HG03196 (cell line): ENCODE data around the gene RBPJ.

Experiments
- ATAC-seq: cut with Tn5 transposase; IDR thresholded peaks from one replicate; pipeline ENCODE4 v1.9.1; 2021; ENCODE audit not compliant: unreplicated experiment

The RBPJ gene

DNA sequence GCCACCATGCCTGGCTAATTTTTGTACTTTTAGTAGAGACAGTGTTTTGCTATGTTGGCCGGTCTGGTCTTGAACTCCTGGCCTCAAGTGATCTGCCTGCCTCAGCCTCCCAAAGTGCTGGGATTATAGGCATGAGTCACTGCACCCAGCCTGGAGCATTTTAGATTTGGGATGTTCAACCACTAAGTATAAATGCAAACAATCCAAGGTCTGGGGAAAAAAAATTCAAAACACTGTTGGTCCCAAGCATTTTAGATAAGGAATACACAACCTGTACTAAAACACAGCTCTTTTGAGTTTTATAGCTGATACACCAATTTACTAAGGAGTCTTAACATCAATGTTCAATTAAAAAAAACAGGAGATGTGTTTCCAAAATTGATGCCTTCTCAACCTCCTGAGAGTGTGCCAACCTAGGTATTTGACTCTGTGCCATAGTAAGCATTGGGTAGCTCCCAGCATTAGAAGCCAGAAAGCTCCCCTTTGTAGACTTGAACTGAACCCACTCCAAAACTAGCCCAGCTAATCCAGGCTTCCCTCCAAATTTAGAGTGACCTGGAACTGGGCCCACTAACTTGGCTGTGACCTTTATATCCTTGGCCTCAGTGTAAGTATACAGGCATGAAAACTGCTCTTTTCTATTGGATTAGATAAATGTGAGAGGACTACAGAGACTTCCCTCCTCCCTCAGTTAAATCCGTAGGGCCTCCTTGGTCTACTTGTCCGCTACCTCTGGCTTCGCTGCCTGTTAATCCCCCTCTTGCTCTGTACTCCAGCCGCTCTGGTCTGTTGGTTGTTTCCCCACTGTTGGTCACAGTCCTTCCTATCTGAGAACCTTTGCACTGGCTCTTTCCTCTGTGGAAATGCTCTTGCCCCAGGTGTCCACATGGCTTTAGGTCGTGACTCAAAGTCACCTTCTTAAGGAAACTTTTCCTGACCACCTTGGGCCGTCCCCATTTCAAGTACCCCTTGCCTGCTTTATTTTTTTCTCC lies 91.9 kb downstream of the RBPJ start:
- ATAC-seq, result no peak

DNA sequence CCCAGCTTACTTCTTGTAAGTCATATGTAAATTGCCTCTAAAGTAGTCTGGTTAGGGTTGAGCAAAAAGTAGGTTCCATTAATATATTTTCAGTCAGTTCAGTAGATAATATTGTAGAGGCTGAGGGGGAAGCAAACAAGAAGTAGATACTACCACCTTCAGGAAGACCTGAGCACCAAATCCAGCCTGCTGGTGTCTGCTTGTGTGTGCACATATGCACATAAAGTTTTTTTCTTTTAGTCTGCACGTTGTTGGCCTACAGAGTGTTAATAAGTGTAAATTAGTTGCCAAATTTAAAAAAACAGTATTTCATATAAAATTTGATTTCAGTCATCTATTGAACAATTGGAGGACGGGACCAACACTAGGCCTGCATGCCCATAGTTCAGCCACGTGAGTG lies 92.8 kb downstream of the RBPJ start:
- ATAC-seq, result no peak

DNA sequence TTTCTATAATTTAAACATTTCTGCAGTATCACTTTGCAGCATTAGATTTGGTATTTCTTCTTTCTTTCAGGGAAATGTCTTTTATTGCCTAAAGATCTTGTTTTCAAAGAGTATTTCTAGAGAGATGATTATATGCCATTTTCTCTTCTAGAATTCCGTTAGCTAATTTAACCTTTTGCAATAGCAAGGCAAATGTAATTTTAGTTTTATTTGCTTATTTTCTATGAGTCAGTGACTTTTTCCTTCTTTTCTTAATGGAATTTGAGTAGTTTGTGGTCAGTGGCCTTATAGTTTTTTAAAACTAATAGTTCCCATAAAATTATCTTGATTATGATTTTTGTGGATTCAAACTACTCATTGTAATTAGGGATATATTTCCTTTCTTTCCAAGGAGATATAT lies 97.3 kb downstream of the RBPJ start:
- ATAC-seq, result no peak

DNA sequence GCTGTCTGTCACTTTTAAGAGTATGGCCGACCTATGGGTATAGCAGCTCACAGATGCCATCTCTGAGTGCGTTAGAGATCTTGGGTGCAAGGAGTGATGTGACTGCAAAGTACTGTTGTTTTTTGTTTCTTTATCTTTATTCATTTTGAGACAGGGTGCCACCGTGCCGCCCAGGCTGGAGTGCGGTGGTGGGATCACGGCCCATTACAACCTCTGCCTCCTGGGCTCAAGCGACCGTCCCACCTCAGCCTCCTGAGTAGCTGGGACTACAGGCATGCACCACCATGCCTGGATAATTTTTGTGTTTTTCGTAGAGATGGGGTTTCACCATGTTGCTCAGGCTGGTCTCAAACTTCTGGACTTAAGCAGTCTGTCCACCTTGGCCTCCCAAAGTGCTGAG lies 98.0 kb downstream of the RBPJ start:
- ATAC-seq, result no peak

DNA sequence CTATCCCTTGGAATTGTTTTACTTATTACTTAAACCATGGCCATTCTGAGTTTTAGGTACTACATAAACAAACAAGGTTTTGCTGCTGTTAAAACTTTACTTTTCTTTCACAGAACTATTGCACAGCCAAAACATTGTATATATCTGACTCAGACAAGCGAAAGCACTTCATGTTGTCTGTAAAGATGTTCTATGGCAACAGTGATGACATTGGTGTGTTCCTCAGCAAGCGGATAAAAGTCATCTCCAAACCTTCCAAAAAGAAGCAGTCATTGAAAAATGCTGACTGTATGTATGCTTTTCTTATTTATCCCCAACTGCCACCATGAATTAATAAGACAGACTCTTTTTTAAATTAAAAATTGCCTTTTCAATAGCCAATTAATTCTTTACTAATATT lies 99.6 kb downstream of the RBPJ start:
- ATAC-seq, result no peak

DNA sequence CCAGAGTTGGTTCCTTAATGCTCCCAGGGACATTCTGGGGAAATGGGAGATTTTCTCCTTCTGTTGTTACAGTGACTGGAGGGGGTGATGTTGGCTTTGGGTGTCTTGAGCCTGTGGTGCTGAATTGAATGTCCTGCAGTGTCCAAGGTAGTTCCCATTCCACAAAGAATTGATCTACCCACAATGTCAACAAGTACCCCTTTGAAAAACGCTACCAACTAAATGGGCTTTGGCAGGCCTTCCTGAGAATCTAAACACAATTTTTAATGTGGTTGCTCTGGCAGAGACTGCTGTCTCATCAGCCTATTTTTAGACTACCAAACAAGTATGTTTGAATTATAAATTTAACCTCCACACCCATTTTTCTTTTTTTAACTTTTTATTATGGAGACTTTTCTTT lies 100.1 kb downstream of the RBPJ start:
- ATAC-seq, result no peak

DNA sequence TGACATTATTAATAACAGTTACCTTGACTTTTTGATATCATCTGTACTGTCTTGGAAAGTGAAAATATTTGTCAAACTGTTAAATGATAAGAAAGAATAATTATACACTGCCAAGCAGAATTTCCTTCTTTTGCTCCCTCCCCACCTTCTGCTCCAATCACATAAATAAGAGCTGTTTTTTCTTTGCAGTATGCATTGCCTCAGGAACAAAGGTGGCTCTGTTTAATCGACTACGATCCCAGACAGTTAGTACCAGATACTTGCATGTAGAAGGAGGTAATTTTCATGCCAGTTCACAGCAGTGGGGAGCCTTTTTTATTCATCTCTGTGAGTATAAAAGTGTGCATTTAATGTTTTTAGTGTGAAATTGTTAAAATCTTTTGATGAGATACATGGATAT lies 103.3 kb downstream of the RBPJ start:
- no peak for ATAC-seq

DNA sequence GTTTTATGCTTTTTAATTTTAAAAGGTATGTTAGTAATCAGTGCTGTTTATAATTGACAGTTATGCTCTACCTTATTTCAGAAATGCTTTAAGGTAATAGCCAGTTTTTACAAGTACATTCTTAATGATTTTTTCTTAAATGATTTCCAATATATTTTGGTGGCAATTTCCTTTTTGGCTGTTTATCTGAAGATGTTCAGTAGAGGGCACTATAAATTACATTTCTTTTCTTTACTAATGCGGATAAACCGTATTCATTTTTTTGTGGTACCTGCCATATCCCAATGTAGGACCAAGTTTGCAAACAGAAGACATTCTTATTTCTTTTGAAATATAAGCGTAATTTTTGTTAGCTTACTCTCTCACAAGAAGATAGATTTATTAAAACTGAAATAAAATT lies 104.0 kb downstream of the RBPJ start:
- ATAC-seq, result no peak

DNA sequence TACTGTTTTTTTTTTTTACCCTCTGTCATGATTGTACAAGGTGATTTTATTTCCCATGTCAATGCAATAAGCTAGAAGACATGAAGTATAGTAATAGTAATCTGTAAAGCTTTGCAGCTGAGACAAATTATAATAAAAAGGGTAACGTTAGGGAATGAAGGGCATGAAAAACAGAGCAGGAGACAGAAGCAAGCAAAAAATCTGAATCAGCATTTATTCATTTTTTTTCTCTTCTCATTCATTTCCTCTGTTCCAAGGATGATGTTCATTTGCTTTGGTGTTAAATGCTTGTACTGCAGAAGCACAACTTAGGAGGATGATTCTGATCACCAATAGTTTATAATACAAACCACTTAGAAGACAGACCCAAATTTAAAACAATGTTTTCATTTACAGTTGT lies 105.1 kb downstream of the RBPJ start:
- no peak for ATAC-seq

DNA sequence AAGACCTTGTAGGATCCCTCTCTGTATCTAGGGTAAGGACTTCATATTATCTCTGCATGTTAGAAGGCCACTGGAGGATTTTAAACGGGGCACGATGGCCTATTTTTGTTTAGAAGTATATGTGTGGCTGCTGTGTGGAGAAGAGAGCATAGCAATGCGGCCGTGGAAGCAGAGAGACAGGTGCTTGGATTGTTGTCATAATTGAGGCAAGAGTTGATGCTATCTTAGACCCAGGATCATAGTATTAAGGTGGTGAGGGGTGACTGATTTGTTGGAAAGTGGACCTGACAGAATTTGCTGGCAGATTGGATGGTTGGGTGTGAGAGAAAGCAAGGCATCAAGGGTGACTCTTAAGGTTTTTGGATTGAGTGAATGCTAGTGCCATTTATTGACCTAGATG lies 106.1 kb downstream of the RBPJ start:
- ATAC-seq, result no peak

DNA sequence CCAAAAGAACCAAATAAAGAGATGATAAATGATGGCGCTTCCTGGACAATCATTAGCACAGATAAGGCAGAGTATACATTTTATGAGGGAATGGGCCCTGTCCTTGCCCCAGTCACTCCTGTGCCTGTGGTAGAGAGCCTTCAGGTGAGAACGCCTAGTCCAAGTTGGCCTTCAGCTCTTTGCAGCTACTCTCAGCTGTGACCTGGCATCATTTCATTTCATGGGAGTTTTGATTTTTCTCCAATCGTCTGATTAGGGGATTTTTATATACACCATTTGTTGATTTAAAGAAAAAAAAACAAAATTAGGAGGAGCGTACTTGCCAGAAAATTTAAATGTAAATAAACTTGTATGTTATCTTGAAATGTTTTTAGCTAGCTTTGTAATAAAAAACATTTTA lies 109.1 kb downstream of the RBPJ start:
- no peak for ATAC-seq

DNA sequence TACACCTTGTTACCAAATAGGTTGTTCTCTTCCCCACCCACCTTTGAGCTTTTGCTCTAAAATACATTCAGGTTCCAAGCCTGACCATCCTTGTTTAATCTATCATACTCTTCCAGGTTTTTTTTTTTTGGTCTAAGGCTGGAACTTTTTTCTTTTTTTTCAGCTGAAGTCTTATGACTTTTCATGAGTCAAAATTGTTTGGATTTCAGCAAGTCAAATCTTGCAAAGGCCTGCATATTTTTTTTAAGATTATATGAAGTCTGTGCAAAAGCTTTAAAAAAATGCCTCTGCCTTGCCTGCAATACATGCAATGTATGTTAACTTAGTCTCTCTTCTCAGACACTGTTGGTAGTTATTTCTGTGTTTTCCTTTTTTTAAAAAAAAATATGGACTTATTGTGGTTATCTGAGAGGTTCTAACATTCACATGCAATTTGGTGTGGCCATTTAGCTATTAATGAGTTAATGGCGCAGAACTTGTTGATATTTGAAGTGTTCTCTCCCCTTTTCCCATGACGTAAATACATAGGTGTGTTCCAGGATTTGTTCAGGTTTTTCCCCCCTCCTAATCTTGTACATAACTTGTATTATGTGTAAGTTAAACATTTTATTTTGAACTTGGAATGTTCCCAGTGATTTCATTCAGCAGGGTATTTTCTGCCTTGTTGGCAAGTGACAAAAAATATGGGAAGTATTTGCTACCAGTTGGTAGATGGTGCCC lies 110.8 kb downstream of the RBPJ start:
- ATAC-seq, result no peak

DNA sequence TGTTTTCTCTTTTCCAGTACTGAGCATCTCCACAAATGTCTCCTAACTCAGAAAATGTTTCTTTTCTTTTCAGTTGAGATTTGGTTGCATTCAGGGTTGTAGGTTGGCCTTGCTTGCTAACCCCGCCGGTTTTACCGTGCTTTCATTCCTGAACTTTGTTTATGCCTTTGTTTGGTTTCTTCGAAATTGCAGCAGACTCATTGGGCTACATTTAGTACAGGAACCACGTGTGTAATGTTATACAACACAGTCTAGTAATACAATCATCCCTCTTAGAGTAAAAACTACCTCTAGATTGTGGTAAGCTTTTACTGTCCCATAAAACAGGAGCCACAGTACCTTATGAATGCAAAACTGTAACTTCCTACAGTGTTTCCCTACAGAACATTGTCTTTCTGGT lies 111.6 kb downstream of the RBPJ start:
- no peak for ATAC-seq

DNA sequence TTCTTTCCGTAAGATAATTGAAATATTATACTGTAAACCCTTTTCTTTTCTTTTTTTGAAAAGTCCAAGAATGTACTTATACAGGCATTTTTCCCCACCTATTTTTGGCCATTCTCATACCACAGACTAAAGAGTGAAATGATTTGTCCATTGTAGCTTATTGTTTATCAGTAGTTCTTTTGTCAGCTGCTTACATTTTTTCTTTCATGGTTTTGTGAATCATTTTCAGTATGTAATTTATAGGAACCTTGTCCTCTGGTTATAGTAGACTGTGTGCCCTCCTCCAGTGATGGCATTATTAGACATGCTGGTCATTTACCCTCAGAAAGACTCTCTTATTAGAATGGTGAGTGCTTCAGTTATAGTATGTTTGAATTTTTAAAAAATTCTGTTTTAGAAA lies 112.7 kb downstream of the RBPJ start:
- ATAC-seq, result no peak

DNA sequence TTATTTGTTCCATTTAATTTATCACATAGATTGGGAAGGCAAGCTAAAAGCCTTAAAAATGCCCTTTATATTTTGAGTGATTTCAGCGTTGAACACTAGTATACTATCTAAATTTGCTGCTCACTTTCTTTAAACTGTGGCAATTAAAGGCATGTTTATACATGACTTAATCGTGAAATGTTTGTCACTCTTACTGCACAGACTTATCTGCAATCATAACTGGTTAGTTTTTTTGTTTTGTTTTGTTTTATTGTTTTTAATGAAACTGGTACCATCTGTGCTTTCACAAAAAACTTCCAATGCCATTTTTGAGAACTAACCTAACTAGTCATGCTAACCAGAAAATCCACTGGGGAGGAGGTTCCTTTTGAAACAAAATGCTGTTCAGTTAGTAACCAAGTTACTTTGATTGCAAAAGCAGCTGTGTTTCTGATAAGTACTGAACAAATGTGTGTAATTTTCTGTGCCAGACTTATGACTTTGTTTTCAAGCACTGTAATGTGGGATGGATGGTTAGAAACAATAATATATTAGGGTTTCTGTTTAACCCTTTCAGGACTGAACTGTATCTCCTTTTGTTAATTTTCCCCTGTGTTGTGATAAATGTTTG lies 113.3 kb downstream of the RBPJ start:
- ATAC-seq, result no peak

DNA sequence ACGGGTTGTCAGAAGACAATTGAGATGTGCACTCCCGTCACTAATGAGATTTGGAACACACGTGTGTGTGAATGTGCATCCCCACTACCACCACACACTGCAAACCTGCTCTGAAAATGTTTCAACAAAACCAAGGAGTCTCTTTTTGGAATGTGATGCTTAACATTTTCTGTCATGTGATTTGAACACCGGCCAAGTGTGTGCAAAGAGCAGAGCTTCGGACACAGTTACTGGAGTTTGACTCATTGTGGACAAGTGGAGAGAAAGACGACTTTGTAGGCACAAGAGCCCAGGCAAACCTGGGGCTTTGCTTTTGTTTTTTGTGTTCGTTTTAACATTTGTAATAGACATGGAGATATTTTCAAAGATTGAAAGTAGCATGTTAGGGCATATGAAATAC lies 120.3 kb downstream of the RBPJ start:
- ATAC-seq, result no peak

DNA sequence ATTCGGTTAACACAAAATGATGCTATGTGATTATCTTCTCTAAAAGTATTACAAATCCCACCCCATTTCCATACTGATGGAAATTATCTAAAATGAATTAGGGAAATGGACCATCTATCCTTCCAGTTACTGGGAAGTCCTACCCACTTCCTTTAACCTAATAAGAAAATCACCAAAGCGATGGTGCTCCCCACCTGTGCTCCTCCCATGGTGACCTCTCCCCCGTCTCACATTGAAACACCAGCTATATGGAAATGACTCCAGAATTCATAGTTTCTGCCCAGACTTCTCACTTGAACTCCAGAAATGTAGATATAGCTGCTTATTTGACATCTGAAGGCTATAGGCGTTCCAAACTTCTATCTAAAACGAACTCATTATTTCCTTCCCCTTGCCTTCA lies 121.0 kb downstream of the RBPJ start:
- no peak for ATAC-seq

DNA sequence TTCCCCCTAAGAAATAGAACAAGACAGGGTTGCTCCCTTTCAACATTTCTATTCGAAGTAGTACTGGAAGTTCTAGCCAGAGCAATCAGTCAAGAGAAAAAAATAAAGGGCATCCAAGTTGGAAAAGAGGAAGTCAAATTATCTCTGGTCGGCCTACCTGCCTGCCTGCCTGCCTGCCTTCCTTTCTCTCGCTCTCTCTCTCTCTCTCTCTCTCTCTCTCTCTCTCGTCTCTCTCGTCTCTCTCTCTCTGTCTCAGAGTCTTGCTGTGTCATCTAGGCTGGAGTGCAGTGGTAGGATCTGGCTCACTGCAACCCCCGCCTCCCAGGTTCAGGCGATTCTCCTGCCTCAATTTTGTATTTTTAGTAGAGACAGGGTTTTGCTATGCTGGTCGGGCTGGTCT lies 126.6 kb downstream of the RBPJ start:
- ATAC-seq, result no peak

DNA sequence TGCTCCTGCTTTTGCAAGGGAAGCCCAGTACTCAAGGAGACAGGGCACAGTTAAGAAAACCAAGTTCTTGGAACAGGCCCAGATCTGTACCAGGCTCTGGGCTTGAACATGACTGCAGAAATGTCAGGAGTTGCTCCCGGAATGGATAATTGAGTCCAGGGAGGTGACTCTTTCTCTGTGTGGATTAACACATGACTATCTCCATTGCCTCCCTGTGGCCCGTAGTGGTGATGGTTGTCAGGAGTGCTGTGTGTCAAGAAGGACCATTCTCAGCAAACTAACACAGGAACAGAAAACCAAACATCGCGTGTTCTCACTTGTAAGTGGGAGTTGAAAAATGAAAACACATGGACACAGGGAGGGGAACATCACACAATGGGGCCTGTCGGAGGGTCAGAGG lies 129.6 kb downstream of the RBPJ start:
- no peak for ATAC-seq

DNA sequence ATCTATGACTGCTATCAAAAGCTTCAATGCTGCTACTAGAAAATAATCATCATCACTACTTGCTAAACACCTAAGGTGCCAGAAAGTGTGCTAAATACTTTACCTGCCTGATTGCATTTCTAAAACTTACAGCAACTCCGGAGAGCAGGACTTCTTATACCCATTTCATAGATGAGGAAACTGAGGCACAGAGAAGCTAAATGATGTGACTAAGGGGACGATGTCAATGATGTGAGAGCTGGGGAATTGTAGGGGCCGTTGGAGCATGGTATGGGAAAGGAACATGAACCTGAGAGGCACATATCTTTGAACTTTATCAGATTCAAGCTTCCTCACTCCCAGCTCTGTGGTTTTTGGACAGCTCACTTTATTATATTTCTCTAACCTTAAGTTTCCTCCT lies 130.8 kb downstream of the RBPJ start:
- no peak for ATAC-seq

DNA sequence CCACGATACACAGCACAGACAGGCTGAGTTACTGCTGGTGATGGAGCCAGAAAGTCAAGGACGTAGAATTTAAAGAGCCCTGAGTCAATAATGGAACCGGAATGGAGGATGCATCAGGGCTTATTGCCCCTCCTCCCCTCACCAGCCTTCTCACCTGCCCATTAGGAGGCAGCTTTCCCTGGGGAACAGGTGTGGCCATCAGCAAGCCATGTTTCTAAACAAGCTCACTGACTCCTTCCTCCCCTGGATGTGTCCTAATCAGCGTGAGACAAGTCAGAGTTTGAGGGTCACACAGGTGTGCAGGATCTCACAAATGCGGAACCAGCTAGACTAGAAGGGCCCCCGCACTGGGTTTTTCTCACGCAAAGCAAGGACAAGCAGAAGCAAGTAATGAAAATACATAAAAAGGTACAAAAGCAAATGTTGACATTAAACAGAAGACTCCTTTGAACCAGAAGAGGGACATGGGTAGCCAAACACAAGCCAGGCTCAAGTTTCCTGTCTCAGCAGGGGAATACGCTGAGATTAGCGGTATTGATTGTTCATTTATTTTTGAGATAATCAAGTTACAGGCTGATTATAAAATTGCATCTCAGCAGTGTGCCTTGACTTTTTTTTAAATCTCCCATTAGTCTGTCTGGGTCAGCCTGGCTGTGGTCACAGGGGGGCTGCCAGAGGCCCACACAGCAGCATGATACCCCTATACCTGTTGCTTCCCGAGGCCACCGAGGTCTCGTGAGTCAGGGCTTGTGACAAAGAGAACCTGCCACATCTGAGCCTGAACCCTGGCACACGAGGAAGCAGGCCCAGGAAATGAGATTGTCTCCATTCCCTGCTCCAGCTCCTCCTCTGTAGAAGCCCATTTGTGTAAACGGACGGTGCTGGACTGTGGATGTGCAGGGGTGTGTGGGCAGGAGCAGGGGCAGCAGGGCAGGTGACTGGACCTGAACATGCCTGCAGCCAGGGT lies 132.0 kb downstream of the RBPJ start:
- ATAC-seq, result no peak
